H9 (cell line): ENCODE data around the gene EHD1. TPM values are rescaled to one million over a fixed set of nuclear protein-coding genes. Genes with fewer than 3 reads are reported as not detected.

Experiments used
- DNase-seq: peaks from one replicate; pipeline ENCODE4 v3.0.0-alpha.2; 2017
- H2AFZ ChIP-seq: one replicate; pipeline ENCODE4 v1.6.1; 2013; ENCODE audit warnings: mild to moderate bottlenecking, low read length, control low read depth, moderate library complexity
- H2AK5ac ChIP-seq: 2 replicates; pipeline ENCODE4 v1.6.1; 2013; ENCODE audit warnings: low read length, control low read depth, mixed read lengths; ENCODE audit not compliant: insufficient read length
- H2BK120ac ChIP-seq: one replicate; pipeline ENCODE4 v1.6.1; 2013; ENCODE audit warnings: low read depth, mild to moderate bottlenecking, low read length, control low read depth, inconsistent platforms; ENCODE audit not compliant: poor library complexity, severe bottlenecking
- H2BK12ac ChIP-seq: 2 replicates; pipeline ENCODE4 v1.6.1; 2013; ENCODE audit warnings: low read length, control low read depth, mixed read lengths, low read depth; ENCODE audit not compliant: insufficient read length
- H2BK15ac ChIP-seq: 2 replicates; pipeline ENCODE4 v1.6.1; 2013; ENCODE audit warnings: low read depth, low read length, control low read depth
- H2BK20ac ChIP-seq: one replicate; pipeline ENCODE4 v1.6.1; 2013; ENCODE audit warnings: low read depth, mild to moderate bottlenecking, low read length, control low read depth, inconsistent platforms; ENCODE audit not compliant: poor library complexity, severe bottlenecking
- H2BK5ac ChIP-seq: 2 replicates; pipeline ENCODE4 v1.6.1; 2013; ENCODE audit warnings: low read length, control low read depth, mixed read lengths; ENCODE audit not compliant: insufficient read length
- H3K14ac ChIP-seq: 2 replicates; pipeline ENCODE4 v1.6.1; 2013; ENCODE audit warnings: low read length, control low read depth; ENCODE audit not compliant: insufficient read depth
- H3K18ac ChIP-seq: 2 replicates; pipeline ENCODE4 v1.6.1; 2013; ENCODE audit warnings: low read depth, mild to moderate bottlenecking, mixed read lengths, low read length, control low read depth; ENCODE audit not compliant: insufficient read length
- H3K23ac ChIP-seq: 2 replicates; pipeline ENCODE4 v1.6.1; 2013; ENCODE audit warnings: low read length, control low read depth, mixed read lengths, low read depth; ENCODE audit not compliant: insufficient read length
- H3K23me2 ChIP-seq: 2 replicates; pipeline ENCODE4 v1.6.1; 2013; ENCODE audit warnings: low read depth, mild to moderate bottlenecking, mixed read lengths, low read length, control low read depth; ENCODE audit not compliant: insufficient read length, poor library complexity, severe bottlenecking
- H3K27ac ChIP-seq: 2 replicates; pipeline ENCODE4 v1.5.1; 2013; ENCODE audit warnings: low read length, control low read depth, mixed read lengths, low read depth; ENCODE audit not compliant: insufficient read length
- H3K27me3 ChIP-seq: 2 replicates; pipeline ENCODE4 v1.6.1; 2013; ENCODE audit warnings: low read length, control low read depth, inconsistent platforms; ENCODE audit not compliant: insufficient read depth
- H3K4ac ChIP-seq: 2 replicates; pipeline ENCODE4 v1.6.1; 2013; ENCODE audit warnings: low read depth, mild to moderate bottlenecking, control low read depth, inconsistent platforms, low read length, moderate library complexity
- H3K4me1 ChIP-seq: 2 replicates; pipeline ENCODE4 v1.6.1; 2013; ENCODE audit warnings: low read length, control low read depth, inconsistent platforms; ENCODE audit not compliant: insufficient read depth
- H3K4me2 ChIP-seq: 2 replicates; pipeline ENCODE4 v1.6.1; 2013; ENCODE audit warnings: low read length, control low read depth, mixed read lengths; ENCODE audit not compliant: insufficient read length, insufficient read depth
- H3K56ac ChIP-seq: 2 replicates; pipeline ENCODE4 v1.6.1; 2013; ENCODE audit warnings: low read depth, mild to moderate bottlenecking, mixed read lengths, low read length, control low read depth; ENCODE audit not compliant: insufficient read length
- H3K79me1 ChIP-seq: 2 replicates; pipeline ENCODE4 v1.6.1; 2013; ENCODE audit warnings: low read depth, mild to moderate bottlenecking, moderate library complexity, low read length, control low read depth, inconsistent platforms; ENCODE audit not compliant: insufficient read depth, poor library complexity, severe bottlenecking
- H3K79me2 ChIP-seq: 2 replicates; pipeline ENCODE4 v1.6.1; 2013; ENCODE audit warnings: low read length, control low read depth, inconsistent platforms; ENCODE audit not compliant: insufficient read depth
- H3K9ac ChIP-seq: 2 replicates; pipeline ENCODE4 v1.6.1; 2013; ENCODE audit warnings: low read length, control low read depth, mixed read lengths; ENCODE audit not compliant: insufficient read length; ENCODE audit errors: extremely low read depth
- H3K9me3 ChIP-seq: one replicate; pipeline ENCODE4 v1.6.1; 2013; ENCODE audit warnings: low read depth, low read length, inconsistent platforms; ENCODE audit not compliant: control insufficient read depth
- H3T11ph ChIP-seq: one replicate; pipeline ENCODE4 v1.6.1; 2013; ENCODE audit warnings: mild to moderate bottlenecking, low read length, control low read depth, inconsistent platforms
- H4K20me1 ChIP-seq: one replicate; pipeline ENCODE4 v1.6.1; 2013; ENCODE audit not compliant: control insufficient read depth, insufficient read length, insufficient read depth
- H4K5ac ChIP-seq: 2 replicates; pipeline ENCODE4 v1.6.1; 2013; ENCODE audit warnings: low read depth, mild to moderate bottlenecking, mixed read lengths, low read length, control low read depth; ENCODE audit not compliant: insufficient read length
- H4K8ac ChIP-seq: replicated peaks from 2 replicates; pipeline ENCODE4 v1.6.1; 2013; ENCODE audit warnings: low read length, control low read depth, mixed read lengths, low read depth; ENCODE audit not compliant: insufficient read length
- H4K91ac ChIP-seq: 2 replicates; pipeline ENCODE4 v1.6.1; 2013; ENCODE audit warnings: low read depth, mild to moderate bottlenecking, moderate library complexity, mixed read lengths, low read length, control low read depth; ENCODE audit not compliant: insufficient read length
- H3K27ac Mint-ChIP-seq, 3 experiments: 2 replicates in 2 of 3; 3 replicates in 1 of 3; pipeline ENCODE4 v1.8.0; 2020 to 2021; ENCODE audit warnings: mixed read lengths in 3 of 3, mild to moderate bottlenecking in 1 of 3, moderate library complexity in 1 of 3
- H3K27me3 Mint-ChIP-seq: 2 replicates; pipeline ENCODE4 v1.8.0; 2021; ENCODE audit warnings: low read depth, mild to moderate bottlenecking, moderate library complexity, mixed read lengths
- H3K36me3 Mint-ChIP-seq, 3 experiments: 2 replicates in 2 of 3; 3 replicates in 1 of 3; pipeline ENCODE4 v1.8.0; 2020 to 2021; ENCODE audit warnings: low read depth in 3 of 3, mixed read lengths in 3 of 3; ENCODE audit not compliant: insufficient read depth in 1 of 3
- H3K4me1 Mint-ChIP-seq, 2 experiments: 2 replicates each; pipeline ENCODE4 v1.8.0; 2020; ENCODE audit warnings: mixed read lengths in 2 of 2
- H3K4me3 Mint-ChIP-seq, 2 experiments: 2 replicates in 1 of 2; 3 replicates in 1 of 2; pipeline ENCODE4 v1.8.0; 2020 to 2021; ENCODE audit warnings: mild to moderate bottlenecking in 2 of 2, mixed read lengths in 2 of 2, moderate library complexity in 1 of 2
- H3K9me3 Mint-ChIP-seq, 2 experiments: 2 replicates in 1 of 2; 3 replicates in 1 of 2; pipeline ENCODE4 v1.8.0; 2020; ENCODE audit warnings: mild to moderate bottlenecking in 2 of 2, mixed read lengths in 2 of 2, moderate library complexity in 1 of 2
- CTCF ChIP-seq: fragments of 200-600 bp; sonication (generic); conservative IDR thresholded peaks from 3 replicates; pipeline ENCODE4 v1.8.0; 2021; ENCODE audit warnings: antibody characterized with exemption, mild to moderate bottlenecking
- WGBS: extraction: QIAGEN DNeasy Blood & Tissue Kit; methylation state at CpG from one replicate; pipeline ENCODE4 v1.1.7; 2013; ENCODE audit warnings: missing lambda C conversion rate, low lambda C conversion rate, mixed read lengths; ENCODE audit not compliant: insufficient read length; ENCODE audit errors: extremely low coverage; 5-methylcytosine and 5-hydroxymethylcytosine counted together
- total RNA-seq: library from RNA; stranded (reverse); gene quantifications from 2 replicates; pipeline ENCODE4 v1.2.1, GENCODE V29; 2021

The EHD1 gene
- total RNA-seq, 1 experiment from 2014 or later: 31.0 TPM

GRCh38 chr11:64851831-64852351, 26.5 kb downstream of the EHD1 start:
- Histone ChIP-seq H2BK5ac (no peak overlapping the region), H3K9ac (no peak overlapping the region)

More at GRCh38 chr11:64851831-64852351, 26.5 kb downstream of the EHD1 start:
- no peaks in the 10 kb centered on the region for H3K27me3 ChIP-seq
- no peaks in the 10 kb centered on the region for H4K20me1 ChIP-seq
- no peak overlapping the region for H3K4me2 ChIP-seq
- H3T11ph ChIP-seq: no peak overlapping the region
- TF ChIP-seq CTCF: no peak
- no peak overlapping the region for H2BK12ac ChIP-seq
- H4K91ac ChIP-seq: no peak overlapping the region
- H2AK5ac ChIP-seq: no peak overlapping the region
- DNase-seq: no peak
- no peak overlapping the region for H2BK15ac ChIP-seq
- Mint-ChIP-seq H3K4me3 (no peak overlapping the region), H3K27me3 (no peaks in the 10 kb centered on the region), H3K4me1 (peaks cover 22 to 23% of the 10 kb centered on the region in 2 experiments), H3K27ac (peak overlapping the region in 1 of 3 experiments; percentile 53; a peak in 3 of 7 replicates), H3K36me3 (peaks cover 2 to 14% (median 11%) of the 10 kb centered on the region in 3 experiments; a peak in 6 of 7 replicates), H3K9me3 (no peaks in the 10 kb centered on the region)
- no peak overlapping the region for H3K23ac ChIP-seq
- no peak overlapping the region for H2BK120ac ChIP-seq
- H2BK20ac ChIP-seq: no peak overlapping the region
- H3K79me2 ChIP-seq: no peaks in the 10 kb centered on the region
- H4K8ac ChIP-seq: no peak overlapping the region
- H3K56ac ChIP-seq: no peak overlapping the region
- no peak overlapping the region for H3K4ac ChIP-seq
- no peaks in the 10 kb centered on the region for H3K79me1 ChIP-seq
- no peak overlapping the region for H3K18ac ChIP-seq
- H3K14ac ChIP-seq: no peak overlapping the region
- H3K9me3 ChIP-seq: no peaks in the 10 kb centered on the region
- no CpG with 5 or more reads among the region's 8 CpGs for WGBS
- H3K27ac ChIP-seq: no peak overlapping the region
- H2AFZ ChIP-seq: no peak overlapping the region
- no peak overlapping the region for H4K5ac ChIP-seq
- H3K4me1 ChIP-seq: no peaks in the 10 kb centered on the region; the same call in 1 of the 2 replicates
- no peaks in the 10 kb centered on the region for H3K23me2 ChIP-seq
